SU-DHL-6 (cell line): ENCODE results near the gene PADI2.

Source experiments
- EZH2phosphoT487 ChIP-seq: fragments of 200-600 bp; sonication (generic), shearing (Covaris generic); conservative IDR thresholded peaks from 2 replicates; pipeline ENCODE4 v1.6.1; 2018; ENCODE audit warnings: mild to moderate bottlenecking, antibody characterized with exemption, low read length, moderate library complexity, mixed read lengths
- TF ChIP-seq, protein P1 (sequence below): fragments of 200-600 bp; sonication (generic); IDR thresholded peaks from one replicate; pipeline ENCODE4 v1.5.1; 2017; ENCODE audit warnings: antibody characterized with exemption, mild to moderate bottlenecking, low read length, moderate library complexity; ENCODE audit not compliant: insufficient read depth, poor library complexity, severe bottlenecking

DNA sequence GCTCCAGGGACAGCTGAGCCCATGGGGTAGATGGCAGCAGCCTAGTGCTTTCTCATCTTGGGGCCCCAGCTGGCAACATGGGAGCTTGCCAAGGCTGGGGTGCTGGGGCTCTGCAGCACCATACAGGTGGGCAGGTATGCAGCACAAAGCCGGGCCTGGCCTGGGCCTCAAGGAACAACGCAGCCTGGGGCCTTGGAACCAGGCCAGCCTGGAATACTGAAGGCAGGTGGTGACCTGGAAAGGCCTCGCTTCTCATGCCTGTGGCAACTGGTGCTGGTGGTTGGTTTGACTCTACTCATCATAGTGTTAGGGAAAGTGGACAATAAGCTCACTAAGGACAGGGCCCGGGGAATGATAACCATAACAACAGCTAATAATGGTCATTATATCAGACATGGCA lies 38.4 kb downstream of the PADI2 start:
- TF ChIP-seq EZH2phosphoT487 = no peak
- TF ChIP-seq, protein P1, sequence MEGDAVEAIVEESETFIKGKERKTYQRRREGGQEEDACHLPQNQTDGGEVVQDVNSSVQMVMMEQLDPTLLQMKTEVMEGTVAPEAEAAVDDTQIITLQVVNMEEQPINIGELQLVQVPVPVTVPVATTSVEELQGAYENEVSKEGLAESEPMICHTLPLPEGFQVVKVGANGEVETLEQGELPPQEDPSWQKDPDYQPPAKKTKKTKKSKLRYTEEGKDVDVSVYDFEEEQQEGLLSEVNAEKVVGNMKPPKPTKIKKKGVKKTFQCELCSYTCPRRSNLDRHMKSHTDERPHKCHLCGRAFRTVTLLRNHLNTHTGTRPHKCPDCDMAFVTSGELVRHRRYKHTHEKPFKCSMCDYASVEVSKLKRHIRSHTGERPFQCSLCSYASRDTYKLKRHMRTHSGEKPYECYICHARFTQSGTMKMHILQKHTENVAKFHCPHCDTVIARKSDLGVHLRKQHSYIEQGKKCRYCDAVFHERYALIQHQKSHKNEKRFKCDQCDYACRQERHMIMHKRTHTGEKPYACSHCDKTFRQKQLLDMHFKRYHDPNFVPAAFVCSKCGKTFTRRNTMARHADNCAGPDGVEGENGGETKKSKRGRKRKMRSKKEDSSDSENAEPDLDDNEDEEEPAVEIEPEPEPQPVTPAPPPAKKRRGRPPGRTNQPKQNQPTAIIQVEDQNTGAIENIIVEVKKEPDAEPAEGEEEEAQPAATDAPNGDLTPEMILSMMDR = no peak
